Inflammatory macrophage treated with lipopolysaccharide for 1 hour (primary cell): ENCODE data around the gene CGN.

ENCODE experiments used
- DNase-seq, 2 donors: peaks; one replicate each; pipeline ENCODE4 v3.0.0-alpha.2; 2020 to 2022

The CGN gene

GRCh38 chr1:151562661-151563060 lies 51.5 kb downstream of the CGN start:
- DNase-seq, result no peak

GRCh38 chr1:151563376-151563775 lies 52.2 kb downstream of the CGN start:
- no peak for DNase-seq

- no peak for DNase-seq
Measured at GRCh38 chr1:151565502-151566189, 54.5 kb downstream of the CGN start.

- no peak for DNase-seq
Measured at GRCh38 chr1:151568626-151569088, 57.5 kb downstream of the CGN start.

- no peak for DNase-seq
Measured at GRCh38 chr1:151570819-151571218, 59.6 kb downstream of the CGN start.

GRCh38 chr1:151574575-151575529 lies 63.7 kb downstream of the CGN start:
- peak in 1 of 2 donors; percentile 37 for DNase-seq

GRCh38 chr1:151577173-151577572 lies 66.0 kb downstream of the CGN start:
- DNase-seq, result no peak

- DNase-seq, result no peak
Measured at GRCh38 chr1:151578941-151579340, 67.8 kb downstream of the CGN start.

- no peak for DNase-seq
Measured at GRCh38 chr1:151579436-151580225, 68.4 kb downstream of the CGN start.

GRCh38 chr1:151581451-151581850 lies 70.3 kb downstream of the CGN start:
- no peak for DNase-seq

- DNase-seq, result no peak
Measured at GRCh38 chr1:151581921-151582320, 70.7 kb downstream of the CGN start.

- DNase-seq, result no peak
Measured at GRCh38 chr1:151583796-151584195, 72.6 kb downstream of the CGN start.

GRCh38 chr1:151584278-151584677 lies 73.1 kb downstream of the CGN start:
- DNase-seq, result no peak

- no peak for DNase-seq
Measured at GRCh38 chr1:151584780-151585179, 73.6 kb downstream of the CGN start.

- DNase-seq, result no peak
Measured at GRCh38 chr1:151585622-151586021, 74.4 kb downstream of the CGN start.
